MM.1S (cell line): ENCODE results near the gene NFX1.

Source experiments
- DNase-seq: peaks from one replicate; pipeline ENCODE4 v3.0.0-alpha.2; 2015
- H2AFZ ChIP-seq: fragments of 300-600 bp; sonication (generic); 2 replicates; pipeline ENCODE4 v1.6.0; 2016; ENCODE audit warnings: antibody characterized with exemption, low read length
- H3F3A ChIP-seq: fragments of 300-600 bp; sonication (generic); 2 replicates; pipeline ENCODE4 v1.6.1; 2016; ENCODE audit warnings: mild to moderate bottlenecking, antibody characterized with exemption, low read length, moderate library complexity, mixed read lengths; ENCODE audit not compliant: insufficient read depth
- H3K27ac ChIP-seq: fragments of 300-600 bp; sonication (generic); 2 replicates; pipeline ENCODE4 v1.5.1; 2016; ENCODE audit warnings: mild to moderate bottlenecking, low read length
- H3K27me3 ChIP-seq: fragments of 300-600 bp; sonication (generic); replicated peaks from 2 replicates; pipeline ENCODE4 v1.6.0; 2016; ENCODE audit warnings: low read length; ENCODE audit not compliant: insufficient read depth
- H3K36me3 ChIP-seq: fragments of 300-600 bp; sonication (generic); replicated peaks from 2 replicates; pipeline ENCODE4 v1.6.1; 2016; ENCODE audit warnings: mild to moderate bottlenecking, low read length, mixed read lengths; ENCODE audit not compliant: insufficient read depth
- H3K4me1 ChIP-seq: fragments of 300-600 bp; sonication (generic); 2 replicates; pipeline ENCODE4 v1.6.1; 2016; ENCODE audit warnings: low read length, mixed read lengths
- H3K4me2 ChIP-seq: fragments of 300-600 bp; sonication (generic); 2 replicates; pipeline ENCODE4 v1.6.0; 2016; ENCODE audit warnings: low read depth, low read length
- H3K4me3 ChIP-seq: fragments of 300-600 bp; sonication (generic); 2 replicates; pipeline ENCODE4 v1.5.1; 2016; ENCODE audit warnings: low read length, mixed read lengths
- H3K79me2 ChIP-seq: fragments of 300-600 bp; sonication (generic); 2 replicates; pipeline ENCODE4 v1.6.1; 2016; ENCODE audit warnings: mixed run types, low read length, mixed read lengths
- H3K9ac ChIP-seq: fragments of 300-600 bp; sonication (generic); 2 replicates; pipeline ENCODE4 v1.6.1; 2016; ENCODE audit warnings: low read length, mixed read lengths
- H3K9me2 ChIP-seq: fragments of 300-600 bp; sonication (generic); replicated peaks from 2 replicates; pipeline ENCODE4 v1.6.1; 2016; ENCODE audit warnings: mild to moderate bottlenecking, low read length, mixed read lengths; ENCODE audit not compliant: insufficient read depth
- H3K9me3 ChIP-seq: fragments of 300-600 bp; sonication (generic); replicated peaks from 2 replicates; pipeline ENCODE4 v1.6.1; 2016; ENCODE audit warnings: mild to moderate bottlenecking, low read length, mixed read lengths; ENCODE audit not compliant: insufficient read depth
- H4K20me1 ChIP-seq: fragments of 300-600 bp; sonication (generic); 2 replicates; pipeline ENCODE4 v1.6.1; 2016; ENCODE audit warnings: mild to moderate bottlenecking, low read length, moderate library complexity, mixed read lengths; ENCODE audit not compliant: insufficient read depth
- EZH2 ChIP-seq: fragments of 300-600 bp; sonication (generic); optimal IDR thresholded peaks from 2 replicates; pipeline ENCODE3; 2017; ENCODE audit warnings: low read depth, mild to moderate bottlenecking, antibody characterized with exemption, low read length, mixed read lengths
- EZH2phosphoT487 ChIP-seq: fragments of 300-600 bp; sonication (generic); IDR thresholded peaks from 2 replicates; pipeline ENCODE4 v1.6.1; 2018; ENCODE audit warnings: antibody characterized with exemption, low read length
- TF ChIP-seq, protein P1 (sequence below): fragments of 300-600 bp; sonication (generic); IDR thresholded peaks from 2 replicates; pipeline ENCODE4 v1.5.1; 2016; ENCODE audit warnings: antibody characterized with exemption, low read length, mixed read lengths

The NFX1 gene

DNA sequence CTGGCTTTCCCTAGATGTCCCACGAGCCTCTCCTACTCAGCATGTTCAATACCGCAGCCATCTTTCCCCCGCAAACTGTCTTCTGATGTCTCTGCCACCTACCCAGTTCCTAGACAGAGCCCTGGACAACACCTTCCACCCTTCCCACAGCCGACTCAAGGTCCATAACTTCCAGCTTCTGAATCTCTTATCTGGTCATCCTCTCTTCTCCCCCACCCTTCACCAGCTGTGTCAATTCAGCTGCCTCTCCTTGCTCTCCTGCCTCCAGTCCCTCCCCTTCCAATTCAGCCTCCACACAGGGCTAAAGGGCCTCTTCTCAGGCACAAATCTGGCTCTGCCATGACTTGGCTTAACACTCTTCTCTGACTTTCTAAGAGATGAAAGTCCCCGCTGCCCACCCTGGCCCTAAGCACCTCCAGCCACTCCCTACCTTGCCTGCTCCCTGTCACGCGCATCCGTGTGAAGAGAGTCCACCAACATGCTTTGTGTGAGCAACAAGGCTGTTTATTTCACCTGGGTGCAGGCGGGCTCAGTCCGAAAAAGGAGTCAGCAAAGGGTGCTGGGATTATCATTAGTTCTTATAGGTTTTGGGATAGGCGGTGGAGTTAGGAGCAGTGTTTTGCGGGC lies 86.9 kb downstream of the NFX1 start:
- no peak overlapping the region for H3K4me2 ChIP-seq
- no peaks in the 10 kb centered on the region for H3K27me3 ChIP-seq
- no peak overlapping the region for H3K4me3 ChIP-seq
- no peaks in the 10 kb centered on the region for H3K4me1 ChIP-seq
- H2AFZ ChIP-seq = no peak overlapping the region
- no peak for DNase-seq
- H3K9me2 ChIP-seq = no peaks in the 10 kb centered on the region
- no peak overlapping the region for H3K9ac ChIP-seq
- no peak for TF ChIP-seq EZH2phosphoT487
- no peak for TF ChIP-seq EZH2
- TF ChIP-seq, protein P1, sequence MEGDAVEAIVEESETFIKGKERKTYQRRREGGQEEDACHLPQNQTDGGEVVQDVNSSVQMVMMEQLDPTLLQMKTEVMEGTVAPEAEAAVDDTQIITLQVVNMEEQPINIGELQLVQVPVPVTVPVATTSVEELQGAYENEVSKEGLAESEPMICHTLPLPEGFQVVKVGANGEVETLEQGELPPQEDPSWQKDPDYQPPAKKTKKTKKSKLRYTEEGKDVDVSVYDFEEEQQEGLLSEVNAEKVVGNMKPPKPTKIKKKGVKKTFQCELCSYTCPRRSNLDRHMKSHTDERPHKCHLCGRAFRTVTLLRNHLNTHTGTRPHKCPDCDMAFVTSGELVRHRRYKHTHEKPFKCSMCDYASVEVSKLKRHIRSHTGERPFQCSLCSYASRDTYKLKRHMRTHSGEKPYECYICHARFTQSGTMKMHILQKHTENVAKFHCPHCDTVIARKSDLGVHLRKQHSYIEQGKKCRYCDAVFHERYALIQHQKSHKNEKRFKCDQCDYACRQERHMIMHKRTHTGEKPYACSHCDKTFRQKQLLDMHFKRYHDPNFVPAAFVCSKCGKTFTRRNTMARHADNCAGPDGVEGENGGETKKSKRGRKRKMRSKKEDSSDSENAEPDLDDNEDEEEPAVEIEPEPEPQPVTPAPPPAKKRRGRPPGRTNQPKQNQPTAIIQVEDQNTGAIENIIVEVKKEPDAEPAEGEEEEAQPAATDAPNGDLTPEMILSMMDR = no peak
- H3K27ac ChIP-seq = no peak overlapping the region
- no peaks in the 10 kb centered on the region for H3F3A ChIP-seq
- no peaks in the 10 kb centered on the region for H3K9me3 ChIP-seq
- no peaks in the 10 kb centered on the region for H4K20me1 ChIP-seq
- no peaks in the 10 kb centered on the region for H3K79me2 ChIP-seq
- no peaks in the 10 kb centered on the region for H3K36me3 ChIP-seq

DNA sequence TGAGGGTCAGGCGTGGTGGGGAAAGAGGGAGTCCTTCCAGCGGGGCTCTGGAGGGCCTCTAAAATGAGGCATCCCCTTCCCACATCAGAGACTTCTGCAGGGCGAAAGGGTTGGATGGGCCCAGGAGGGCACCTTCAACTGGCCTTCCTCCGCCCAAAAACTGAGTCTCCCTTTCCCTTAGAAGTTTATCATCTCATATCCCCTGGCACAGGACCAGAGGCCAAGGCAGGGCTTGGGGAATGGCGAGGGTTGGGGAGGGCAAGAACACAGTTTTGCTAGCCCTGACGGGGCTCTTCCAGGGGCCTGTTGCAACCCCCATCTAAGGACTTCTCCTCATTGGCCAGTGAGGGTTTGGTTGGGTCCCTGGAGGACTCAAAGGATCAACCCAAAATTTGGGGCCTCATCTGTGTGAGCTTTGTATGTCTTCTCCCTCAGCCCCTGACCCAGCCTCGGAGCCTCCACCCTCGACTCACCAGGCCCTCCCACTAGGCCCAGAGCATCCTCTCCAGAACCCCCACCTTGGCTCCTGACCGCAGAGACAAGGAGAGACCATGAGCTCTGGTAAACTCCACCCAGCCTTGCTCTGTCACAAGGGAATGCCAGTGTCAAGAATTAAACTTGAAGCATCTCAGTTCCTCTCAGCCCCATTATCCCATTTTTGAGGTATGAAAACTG lies 87.9 kb downstream of the NFX1 start:
- no peak overlapping the region for H3K4me2 ChIP-seq

DNA sequence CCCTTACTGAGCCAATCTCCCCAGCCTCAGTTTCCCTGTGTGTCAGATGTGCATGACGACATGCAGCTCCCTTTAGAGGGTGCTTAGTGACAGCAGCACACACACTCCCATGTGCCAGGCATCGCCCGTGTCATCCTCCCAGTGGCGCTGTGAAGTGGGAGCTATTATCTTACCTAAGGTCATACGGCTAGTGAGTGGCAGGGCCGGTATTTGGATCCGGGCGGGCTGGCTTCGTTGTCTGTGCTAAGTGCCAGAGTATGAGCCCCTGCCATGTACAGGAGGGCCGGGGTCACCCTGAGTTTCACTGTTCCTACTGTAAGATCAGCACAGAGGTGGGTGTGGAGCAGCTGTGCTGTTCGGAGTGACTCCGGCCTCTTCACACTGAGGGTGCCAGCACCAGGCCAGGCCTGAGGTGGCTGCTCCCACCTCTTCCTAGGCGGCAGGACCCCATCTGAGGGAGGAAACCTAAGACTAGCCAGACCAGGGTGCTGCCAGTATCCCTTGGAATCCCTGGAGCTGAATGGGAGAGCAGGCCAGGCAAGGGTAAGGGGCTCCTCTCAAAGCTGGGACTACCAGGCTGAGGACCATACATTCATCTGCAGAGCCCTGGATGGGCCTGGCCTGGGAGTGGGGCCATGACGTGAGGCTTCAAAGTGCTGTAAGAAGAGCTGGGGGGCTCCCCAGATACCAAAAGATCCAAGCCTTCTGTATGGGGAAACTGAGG lies 89.5 kb downstream of the NFX1 start:
- no peak for DNase-seq
- no peaks in the 10 kb centered on the region for H3K27me3 ChIP-seq
- TF ChIP-seq, protein P1 = no peak
- TF ChIP-seq EZH2phosphoT487 (no peak), EZH2 (no peak)

More for the DNA sequence above, 87.9 kb downstream of the NFX1 start:
- Histone ChIP-seq H3K27ac (no peak overlapping the region), H3K9me2 (no peaks in the 10 kb centered on the region), H3K36me3 (no peaks in the 10 kb centered on the region), H2AFZ (no peak overlapping the region), H3F3A (no peaks in the 10 kb centered on the region), H3K4me3 (no peak overlapping the region), H3K79me2 (no peaks in the 10 kb centered on the region), H4K20me1 (no peaks in the 10 kb centered on the region), H3K9ac (no peak overlapping the region), H3K27me3 (no peaks in the 10 kb centered on the region), H3K9me3 (no peaks in the 10 kb centered on the region), H3K4me1 (no peaks in the 10 kb centered on the region)
- TF ChIP-seq EZH2phosphoT487 (no peak), EZH2 (no peak)
- TF ChIP-seq, protein P1 = no peak
- DNase-seq = no peak

More for the DNA sequence above, 89.5 kb downstream of the NFX1 start:
- H3K9ac ChIP-seq = no peak overlapping the region
- H3K9me3 ChIP-seq = no peaks in the 10 kb centered on the region
- no peaks in the 10 kb centered on the region for H3K4me1 ChIP-seq
- no peaks in the 10 kb centered on the region for H4K20me1 ChIP-seq
- no peaks in the 10 kb centered on the region for H3K9me2 ChIP-seq
- no peak overlapping the region for H3K4me2 ChIP-seq
- no peaks in the 10 kb centered on the region for H3F3A ChIP-seq
- no peaks in the 10 kb centered on the region for H3K36me3 ChIP-seq
- H3K4me3 ChIP-seq = no peak overlapping the region
- no peak overlapping the region for H2AFZ ChIP-seq
- H3K79me2 ChIP-seq = no peaks in the 10 kb centered on the region
- no peak overlapping the region for H3K27ac ChIP-seq
